C4-2B (cell line): ENCODE measurements around the gene RIT2.

ENCODE experiments used
- ZFX ChIP-seq: fragments of 450-650 bp; IDR thresholded peaks from 2 replicates; pipeline ENCODE4 v1.6.1; 2017
- TF ChIP-seq, protein P1 (sequence below): fragments of 450-650 bp; conservative IDR thresholded peaks from 2 replicates; pipeline ENCODE4 v1.5.1; 2017; ENCODE audit warnings: mild to moderate bottlenecking

- TF ChIP-seq, protein P1, sequence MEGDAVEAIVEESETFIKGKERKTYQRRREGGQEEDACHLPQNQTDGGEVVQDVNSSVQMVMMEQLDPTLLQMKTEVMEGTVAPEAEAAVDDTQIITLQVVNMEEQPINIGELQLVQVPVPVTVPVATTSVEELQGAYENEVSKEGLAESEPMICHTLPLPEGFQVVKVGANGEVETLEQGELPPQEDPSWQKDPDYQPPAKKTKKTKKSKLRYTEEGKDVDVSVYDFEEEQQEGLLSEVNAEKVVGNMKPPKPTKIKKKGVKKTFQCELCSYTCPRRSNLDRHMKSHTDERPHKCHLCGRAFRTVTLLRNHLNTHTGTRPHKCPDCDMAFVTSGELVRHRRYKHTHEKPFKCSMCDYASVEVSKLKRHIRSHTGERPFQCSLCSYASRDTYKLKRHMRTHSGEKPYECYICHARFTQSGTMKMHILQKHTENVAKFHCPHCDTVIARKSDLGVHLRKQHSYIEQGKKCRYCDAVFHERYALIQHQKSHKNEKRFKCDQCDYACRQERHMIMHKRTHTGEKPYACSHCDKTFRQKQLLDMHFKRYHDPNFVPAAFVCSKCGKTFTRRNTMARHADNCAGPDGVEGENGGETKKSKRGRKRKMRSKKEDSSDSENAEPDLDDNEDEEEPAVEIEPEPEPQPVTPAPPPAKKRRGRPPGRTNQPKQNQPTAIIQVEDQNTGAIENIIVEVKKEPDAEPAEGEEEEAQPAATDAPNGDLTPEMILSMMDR: no peak
- no peak for TF ChIP-seq ZFX
Observed at GRCh38 chr18:42814618-42815017, 300.9 kb downstream of the RIT2 start.
